ENCODE data around the gene MRPS17. TPM values are rescaled to one million over a fixed set of nuclear protein-coding genes. Genes with fewer than 3 reads are reported as not detected.

The MRPS17 gene
- total and polyA plus RNA-seq, 2 donors (not counting 3 experiments of a cell fraction or from before 2014, with no cell fraction given), result 11.8 to 19.5 TPM

- no peak overlapping the region for H3K4me2 ChIP-seq (ENCODE audit: insufficient read depth, low read length)
- H2AFZ ChIP-seq (ENCODE audit: low read depth, low read length), result no peak overlapping the region
- H3K9me3 ChIP-seq (replicated peaks; ENCODE audit: control insufficient read depth, insufficient read depth, low read length), result no peaks in the 10 kb centered on the region
- no peak overlapping the region for H3K4me3 ChIP-seq (replicated peaks in 1 of 3; ENCODE audit: insufficient read depth in 1 of 3, low read depth in 1 of 3, low read length in 3 of 3)
- no peaks in the 10 kb centered on the region for H3K9me1 ChIP-seq (replicated peaks; ENCODE audit: control insufficient read depth, extremely low read depth, insufficient read depth, low read length)
- ChIA-PET POLR2A (no interaction called here), CTCF (no interaction called here)
- dilution Hi-C loops (cut with MboI; ENCODE audit: extremely low pct_ligation_motif_present, low sequenced_read_pairs), result no loop called here
- H3K79me2 ChIP-seq (ENCODE audit: control insufficient read depth, insufficient read depth, low read length), result no peaks in the 10 kb centered on the region
- DNase-seq (ENCODE audit: low read depth, low spot score) (no peak), FAIRE-seq (no peak)
- H3K27ac ChIP-seq (ENCODE audit: insufficient read depth, low read depth, low read length), result no peak overlapping the region
- intact Hi-C loops (cut with micrococcal nuclease), result no loop called here
- H3K4me1 ChIP-seq (ENCODE audit: control insufficient read depth, extremely low read depth, insufficient read depth, low read length), result no peaks in the 10 kb centered on the region
- TF ChIP-seq POLR2AphosphoS5 (IDR thresholded peaks at IDR 0.05; ENCODE audit: insufficient read depth, low read depth, low read length) (no peak), EZH2 (IDR thresholded peaks at IDR 0.05; ENCODE audit: borderline replicate concordance, low read depth, low read length, severe bottlenecking) (no peak), JUN (IDR thresholded peaks at IDR 0.05; ENCODE audit: borderline replicate concordance, insufficient read depth, insufficient read length, low read depth) (no peak), MAX (IDR thresholded peaks at IDR 0.05; ENCODE audit: insufficient read depth, insufficient read length) (no peak), GATA2 (IDR thresholded peaks at IDR 0.05; ENCODE audit: insufficient read depth, insufficient read length, low read depth, low read length) (no peak), POLR2A (IDR thresholded peaks at IDR 0.05; ENCODE audit: low read depth, low read length) (no peak), MYC (IDR thresholded peaks at IDR 0.05; ENCODE audit: low read depth, low read length) (no peak), FOS (IDR thresholded peaks at IDR 0.05; ENCODE audit: borderline replicate concordance, insufficient read depth, low read length) (no peak), CTCF (IDR thresholded peaks at IDR 0.05; ENCODE audit: extremely low read depth in 1 of 2, insufficient read depth in 1 of 2, low read depth in 1 of 2, low read length in 2 of 2) (no peak)
- no TSS peak for BruUV-seq (replicated peaks)
- H3K36me3 ChIP-seq (ENCODE audit: control insufficient read depth in 2 of 2, extremely low read depth in 1 of 2, insufficient read depth in 2 of 2, low read length in 2 of 2), result peaks cover 0 to 2% of the 10 kb centered on the region in 2 experiments
- no peak overlapping the region for H3K9ac ChIP-seq (replicated peaks; ENCODE audit: extremely low read depth, insufficient read depth, low read length)
- no peaks in the 10 kb centered on the region for H3K27me3 ChIP-seq (ENCODE audit: control insufficient read depth in 2 of 2, insufficient read depth in 2 of 2, low read length in 2 of 2)
- no peaks in the 10 kb centered on the region for H4K20me1 ChIP-seq (replicated peaks; ENCODE audit: control insufficient read depth, extremely low read depth, insufficient read depth, low read length)
Observed at GRCh38 chr7:55903985-55904759, 47.5 kb upstream of the MRPS17 start.
